ENCODE measurements around the gene P2RX6.
"Not testable (repeated sequence)": the region's sequence is repeated elsewhere in the genome, so short reads cannot be mapped to it uniquely, and the experiment has no call there.

Gene P2RX6

GRCh38 chr22:21060363-21060762, 45.4 kb downstream of the P2RX6 start:
- not testable (repeated sequence) for DNase-seq

GRCh38 chr22:21061660-21062321, 46.8 kb downstream of the P2RX6 start:
- not testable (repeated sequence) for DNase-seq

GRCh38 chr22:21064425-21064824, 49.5 kb downstream of the P2RX6 start:
- not testable (repeated sequence) for DNase-seq

GRCh38 chr22:21064917-21065864, 50.2 kb downstream of the P2RX6 start:
- no peak for DNase-seq

- DNase-seq = no peak
Observed at GRCh38 chr22:21067075-21067900, 52.3 kb downstream of the P2RX6 start.

- no peak for DNase-seq
Observed at GRCh38 chr22:21067901-21068680, 53.1 kb downstream of the P2RX6 start.

GRCh38 chr22:21068681-21069276, 53.8 kb downstream of the P2RX6 start:
- no peak for DNase-seq

GRCh38 chr22:21069375-21069774, 54.4 kb downstream of the P2RX6 start:
- DNase-seq = no peak

- no peak for DNase-seq
Observed at GRCh38 chr22:21070690-21071615, 56.0 kb downstream of the P2RX6 start.

GRCh38 chr22:21071796-21072195, 56.8 kb downstream of the P2RX6 start:
- not testable (repeated sequence) for DNase-seq

GRCh38 chr22:21073023-21073422, 58.1 kb downstream of the P2RX6 start:
- no peak for DNase-seq

- no peak for DNase-seq
Observed at GRCh38 chr22:21073482-21073881, 58.5 kb downstream of the P2RX6 start.

GRCh38 chr22:21074102-21074715, 59.2 kb downstream of the P2RX6 start:
- no peak for DNase-seq

- no peak for DNase-seq
Observed at GRCh38 chr22:21075516-21076138, 60.7 kb downstream of the P2RX6 start.

- DNase-seq = no peak
Observed at GRCh38 chr22:21076912-21077625, 62.1 kb downstream of the P2RX6 start.

Data from retina (tissue), 1 donor.